HFF-Myc (cell line): ENCODE results near the gene LITAFD.
"Not testable (repeated sequence)": the region's sequence is repeated elsewhere in the genome, so short reads cannot be mapped to it uniquely, and the experiment has no call there.

ENCODE experiments used
- DNase-seq: peaks from one replicate; pipeline ENCODE4 v3.0.0-alpha.2; 2011; ENCODE audit warnings: low read depth; ENCODE audit errors: extremely low read depth
- H3K4me3 ChIP-seq: replicated peaks from 2 replicates; pipeline ENCODE4 v1.5.1; 2011; ENCODE audit warnings: low read depth, mild to moderate bottlenecking, control low read depth, low read length
- TF ChIP-seq, protein P1 (sequence below): IDR thresholded peaks from 2 replicates; pipeline ENCODE4 v1.5.1; 2012; ENCODE audit warnings: mild to moderate bottlenecking, low read depth, low read length, control low read depth; ENCODE audit errors: missing control alignments

LITAFD gene

DNA sequence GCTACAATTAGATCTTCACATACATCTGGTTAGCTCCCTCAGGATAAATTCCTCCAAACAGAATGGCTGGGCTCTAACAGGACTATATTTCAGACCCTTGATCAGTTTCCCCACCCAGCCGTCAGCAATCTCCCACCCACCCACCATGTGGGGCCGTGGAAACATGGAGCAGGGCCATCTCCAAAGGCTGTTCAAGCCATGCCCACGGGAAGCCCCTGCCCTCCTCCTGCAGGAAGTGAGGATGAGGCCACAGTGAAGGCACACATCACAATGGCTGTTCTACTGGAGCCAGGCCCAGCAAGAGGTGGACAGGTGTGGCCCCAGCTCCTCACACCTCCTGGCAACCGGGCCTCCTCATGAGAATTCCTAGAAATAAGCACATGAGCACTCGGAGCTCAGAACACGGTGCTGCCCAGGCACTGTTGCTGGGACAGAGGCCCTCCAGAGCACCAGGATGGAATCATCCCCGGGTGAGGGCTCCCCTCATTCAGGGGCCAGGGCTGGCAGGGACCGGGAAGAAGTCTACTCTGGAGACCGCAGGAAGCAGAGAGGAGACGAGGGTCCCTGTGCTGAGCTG is at the start of gene LITAFD:
TSS of gene LITAFD (plus strand) at position 311 of the 577 bp plus-strand sequence. CDS start 2,005 bp downstream, outside the sequence.
- no peak within 1 kb of the TSS for H3K4me3 ChIP-seq
- TF ChIP-seq, protein P1, sequence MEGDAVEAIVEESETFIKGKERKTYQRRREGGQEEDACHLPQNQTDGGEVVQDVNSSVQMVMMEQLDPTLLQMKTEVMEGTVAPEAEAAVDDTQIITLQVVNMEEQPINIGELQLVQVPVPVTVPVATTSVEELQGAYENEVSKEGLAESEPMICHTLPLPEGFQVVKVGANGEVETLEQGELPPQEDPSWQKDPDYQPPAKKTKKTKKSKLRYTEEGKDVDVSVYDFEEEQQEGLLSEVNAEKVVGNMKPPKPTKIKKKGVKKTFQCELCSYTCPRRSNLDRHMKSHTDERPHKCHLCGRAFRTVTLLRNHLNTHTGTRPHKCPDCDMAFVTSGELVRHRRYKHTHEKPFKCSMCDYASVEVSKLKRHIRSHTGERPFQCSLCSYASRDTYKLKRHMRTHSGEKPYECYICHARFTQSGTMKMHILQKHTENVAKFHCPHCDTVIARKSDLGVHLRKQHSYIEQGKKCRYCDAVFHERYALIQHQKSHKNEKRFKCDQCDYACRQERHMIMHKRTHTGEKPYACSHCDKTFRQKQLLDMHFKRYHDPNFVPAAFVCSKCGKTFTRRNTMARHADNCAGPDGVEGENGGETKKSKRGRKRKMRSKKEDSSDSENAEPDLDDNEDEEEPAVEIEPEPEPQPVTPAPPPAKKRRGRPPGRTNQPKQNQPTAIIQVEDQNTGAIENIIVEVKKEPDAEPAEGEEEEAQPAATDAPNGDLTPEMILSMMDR: no peak
- DNase-seq: no peak

DNA sequence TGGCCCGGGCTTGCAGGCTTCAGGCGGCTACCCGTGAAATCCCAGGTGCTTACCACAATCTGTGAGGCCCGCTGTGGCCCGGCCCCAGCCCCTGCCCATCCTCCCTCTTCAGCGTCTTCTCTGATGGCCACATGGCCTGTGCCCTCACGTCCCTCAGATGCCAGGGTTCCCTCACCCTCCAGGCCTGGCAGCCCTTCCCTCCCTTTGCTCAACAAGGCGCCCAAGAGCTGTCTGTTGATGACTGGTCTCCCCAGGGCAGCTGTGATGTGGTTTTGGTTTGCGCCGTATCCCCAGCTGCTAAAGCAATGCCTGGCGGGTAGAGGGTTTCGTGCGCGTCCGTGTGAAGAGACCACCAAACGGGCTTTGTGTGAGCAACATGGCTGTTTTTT is 49.4 kb upstream of the LITAFD start:
- H3K4me3 ChIP-seq: no peak overlapping the region
- no peak for DNase-seq
- TF ChIP-seq, protein P1: no peak

DNA sequence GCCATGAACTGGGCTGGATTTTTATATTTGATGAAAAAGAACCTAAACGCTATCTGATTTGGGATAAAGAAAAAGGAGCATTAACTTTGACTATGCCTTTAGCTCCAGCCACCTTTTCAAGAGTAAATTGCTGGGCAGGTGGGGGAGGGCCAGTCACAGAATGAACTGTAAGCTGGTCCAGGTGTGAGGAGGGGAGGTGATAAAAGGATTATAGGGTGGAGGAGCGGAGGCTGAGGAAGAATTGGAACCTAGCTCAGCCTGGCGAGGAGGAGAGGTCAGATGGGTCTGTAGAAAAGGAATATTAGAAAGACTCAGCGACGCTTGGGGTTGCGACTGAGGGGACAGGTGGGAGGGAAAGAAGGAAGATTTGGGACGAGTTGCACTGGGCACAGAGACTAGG is 45.4 kb upstream of the LITAFD start:
- DNase-seq, H3K4me3 ChIP-seq: not testable (repeated sequence)

DNA sequence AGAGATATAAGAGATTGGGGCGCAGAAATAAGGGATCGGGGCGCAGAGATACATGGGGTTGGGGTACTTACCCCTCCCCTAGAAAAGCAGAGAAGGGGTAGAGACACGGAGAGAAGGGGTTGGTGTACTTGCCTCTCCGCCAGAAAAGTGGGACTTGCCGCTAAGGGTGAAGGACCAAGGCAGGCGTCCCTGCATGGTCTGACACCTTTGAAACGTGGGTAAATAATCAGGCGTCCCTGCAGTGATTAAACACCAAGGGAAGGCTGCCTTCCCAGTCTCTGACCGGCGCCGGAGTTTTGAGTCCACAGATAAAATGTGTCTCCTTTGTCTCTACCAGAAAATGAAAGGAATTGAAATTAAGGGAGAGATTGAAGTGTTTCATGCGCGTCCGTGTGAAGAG is 44.6 kb upstream of the LITAFD start:
- DNase-seq: not testable (repeated sequence)

DNA sequence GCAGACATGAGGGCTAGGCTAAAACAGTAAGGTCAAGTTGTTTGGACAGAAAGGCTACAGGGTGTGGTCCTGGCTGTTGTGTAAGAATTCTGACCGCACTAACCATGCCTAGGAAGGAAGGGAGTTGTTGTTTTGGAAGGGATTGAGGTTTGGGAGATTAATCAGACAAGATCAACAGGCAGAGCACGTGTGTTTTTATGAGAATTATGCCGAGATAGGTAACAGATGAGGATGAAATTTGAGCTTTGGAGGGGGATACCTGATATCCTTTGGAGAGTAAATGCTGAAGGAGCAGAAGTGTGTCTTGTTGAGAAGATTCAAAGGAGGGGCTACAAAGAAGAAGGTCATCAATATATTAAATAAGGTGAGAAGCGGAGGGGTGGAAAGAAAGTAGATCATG is 40.1 kb upstream of the LITAFD start:
- not testable (repeated sequence) for H3K4me3 ChIP-seq, DNase-seq

More for the DNA sequence above, 44.6 kb upstream of the LITAFD start:
- not testable (repeated sequence) for H3K4me3 ChIP-seq

DNA sequence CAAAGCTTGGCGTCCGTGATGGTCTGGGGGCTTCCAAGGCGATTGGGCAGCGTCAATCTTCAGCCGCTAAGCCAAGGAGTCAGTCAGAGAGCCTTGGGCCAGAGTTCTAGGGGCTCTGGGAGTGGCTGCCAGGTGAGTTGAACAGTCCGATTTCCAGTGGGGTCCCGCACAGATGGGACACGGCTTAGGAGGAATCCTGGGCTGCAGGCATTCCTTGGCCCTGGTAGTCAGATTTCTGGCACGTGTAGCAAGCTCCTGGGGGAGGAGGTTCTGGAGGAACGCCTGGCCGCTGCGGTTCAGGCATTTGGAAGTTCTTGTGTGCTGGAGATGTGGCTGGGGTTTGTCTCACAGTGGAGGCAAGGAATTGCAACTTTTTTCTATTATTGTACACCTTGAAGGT is 38.9 kb upstream of the LITAFD start:
- not testable (repeated sequence) for DNase-seq, H3K4me3 ChIP-seq

DNA sequence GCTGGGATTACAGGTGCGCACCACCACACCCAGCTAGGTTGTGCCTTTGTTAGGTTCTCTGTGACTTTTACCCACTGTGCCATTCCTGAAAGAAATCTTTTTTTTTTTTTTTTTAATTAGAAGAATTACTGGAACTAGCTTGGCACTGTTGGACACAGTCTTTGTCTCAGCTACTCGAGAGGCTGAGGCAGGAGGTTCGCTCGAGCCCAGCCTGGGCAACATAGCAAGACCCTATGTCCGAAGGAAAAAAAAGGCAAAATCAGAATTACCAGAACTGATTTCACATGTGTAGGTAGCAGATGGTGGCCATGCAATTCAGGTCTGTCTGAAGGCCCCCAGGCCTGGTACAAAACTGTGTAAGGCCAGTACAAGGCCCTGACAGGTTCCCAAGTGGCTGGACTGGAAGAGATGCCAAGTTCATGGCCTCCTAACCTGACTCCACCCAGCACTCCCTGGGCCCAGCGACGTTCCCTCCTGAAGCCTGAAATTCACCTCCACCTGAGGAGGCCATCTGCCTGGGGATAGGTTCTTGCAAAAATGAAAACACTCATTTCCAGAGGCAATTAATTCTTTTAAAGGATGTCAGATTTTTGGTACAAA is 36.4 kb upstream of the LITAFD start:
- TF ChIP-seq, protein P1: no peak
- no peak overlapping the region for H3K4me3 ChIP-seq
- no peak for DNase-seq

DNA sequence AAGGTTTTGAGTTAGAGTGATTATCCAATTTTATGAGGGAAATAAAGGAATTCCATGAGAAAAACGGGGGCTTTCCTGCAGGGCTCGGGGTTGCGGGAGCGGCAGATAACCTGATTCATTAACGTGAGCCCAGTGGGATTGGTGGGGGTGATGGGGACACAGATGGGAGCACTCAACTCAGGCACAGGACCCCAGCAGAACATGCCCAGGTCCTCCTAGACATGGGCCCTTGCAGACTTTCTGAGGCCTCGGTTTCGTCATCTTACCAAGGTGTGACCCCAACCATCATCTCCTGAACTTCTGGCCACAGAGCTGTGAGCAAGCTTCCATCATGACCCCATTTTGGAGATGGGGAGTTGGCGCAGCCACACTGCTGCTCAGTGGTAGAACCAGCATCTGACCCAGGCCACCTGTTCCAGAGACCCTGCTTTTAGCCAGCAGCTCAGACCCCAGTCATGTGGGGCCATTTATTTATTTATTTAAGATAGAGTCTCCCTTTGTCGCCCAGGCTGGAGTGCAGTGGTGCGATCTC is 35.7 kb upstream of the LITAFD start:
- H3K4me3 ChIP-seq: no peak overlapping the region
- TF ChIP-seq, protein P1: no peak
- DNase-seq: no peak

DNA sequence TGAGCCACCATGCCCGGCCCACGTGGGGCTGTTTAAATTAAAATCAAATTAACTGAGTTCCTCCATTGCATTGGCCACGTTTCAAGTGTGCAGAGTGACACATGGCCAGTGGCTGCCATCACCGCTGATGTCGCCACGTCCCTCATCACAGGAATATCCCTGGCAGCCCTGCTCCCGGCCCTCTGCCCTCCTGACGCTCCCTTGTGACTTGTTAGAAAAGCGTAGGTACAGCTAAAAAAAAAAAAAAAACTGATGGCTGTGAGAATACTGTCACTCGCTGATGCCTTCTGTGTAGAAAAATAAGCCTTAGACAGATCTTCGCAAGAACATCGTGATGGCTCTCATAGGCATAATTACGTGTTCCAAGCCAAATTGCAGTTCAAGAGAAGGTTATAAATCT is 35.0 kb upstream of the LITAFD start:
- TF ChIP-seq, protein P1: no peak
- H3K4me3 ChIP-seq: no peak overlapping the region
- no peak for DNase-seq
